Spleen (tissue), 7 donors: ENCODE data around the gene UTS2B.
"Not testable (repeated sequence)": the region's sequence is repeated elsewhere in the genome, so short reads cannot be mapped to it uniquely, and the experiment has no call there.

Source experiments
- CTCF ChIP-seq, 11 experiments: fragments of 200-600 bp in 7 of 11; fragments of 450-650 bp in 4 of 11; sonication (generic) in 4 of 11; IDR thresholded peaks in 8 of 11; conservative IDR thresholded peaks in 3 of 11; 1 replicate in 7 of 11; 2 replicates in 4 of 11; pipeline versions ENCODE4 v1.4.0 to v1.8.0; 2016 to 2021; ENCODE audit warnings: antibody characterized with exemption in 11 of 11, inconsistent platforms in 4 of 11, mild to moderate bottlenecking in 1 of 11
- POLR2A ChIP-seq, 3 donors: fragments of 450-650 bp; IDR thresholded peaks; one replicate each; pipeline ENCODE4 v1.5.1; 2017; ENCODE audit warnings: antibody characterized with exemption in 3 of 3, mild to moderate bottlenecking in 1 of 3
- donor health status: DM: no; HTN: no; CAD: no; lungs with moderate emphysema.
- donor health status: DM: no; HTN: no; CAD: no.
- donor health status: DM: no; HTN: no; CAD: no.

GRCh38 chr3:191275244-191275643 is 55.1 kb downstream of the UTS2B start:
- not testable (repeated sequence) for TF ChIP-seq CTCF (IDR thresholded peaks at IDR 0.05 in 8 of 11, conservative IDR thresholded peaks at IDR 0.05 in 3 of 11); POLR2A (IDR thresholded peaks at IDR 0.05)
